HG02981 (cell line): ENCODE measurements around the gene DNER.
"Not testable (repeated sequence)": the region's sequence is repeated elsewhere in the genome, so short reads cannot be mapped to it uniquely, and the experiment has no call there.

Experiments
- ATAC-seq: cut with Tn5 transposase; IDR thresholded peaks from one replicate; pipeline ENCODE4 v1.9.1; 2021; ENCODE audit warnings: mild to moderate bottlenecking, moderate library complexity; ENCODE audit not compliant: unreplicated experiment

Gene DNER

DNA sequence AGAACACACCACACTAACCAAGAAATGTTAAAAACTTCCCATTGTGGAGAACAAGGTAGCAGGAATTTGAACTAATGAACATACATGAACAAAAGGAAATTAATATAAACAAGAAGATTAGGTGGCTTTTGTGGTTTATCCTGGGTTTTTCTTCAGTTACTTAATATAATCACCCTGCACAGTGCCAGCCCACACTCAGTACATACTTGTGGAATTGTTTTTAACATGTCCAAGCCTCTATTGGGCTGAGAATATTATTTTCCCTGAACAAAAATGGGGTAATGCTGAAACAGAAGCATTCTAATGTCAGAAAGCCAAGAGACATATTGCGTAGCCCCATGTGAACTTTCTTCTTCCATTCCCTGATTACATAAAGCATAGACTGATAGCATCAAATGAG is 202.8 kb downstream of the DNER start:
- no peak for ATAC-seq

GRCh38 chr2:229506699-229507098 is 207.7 kb downstream of the DNER start:
- not testable (repeated sequence) for ATAC-seq

DNA sequence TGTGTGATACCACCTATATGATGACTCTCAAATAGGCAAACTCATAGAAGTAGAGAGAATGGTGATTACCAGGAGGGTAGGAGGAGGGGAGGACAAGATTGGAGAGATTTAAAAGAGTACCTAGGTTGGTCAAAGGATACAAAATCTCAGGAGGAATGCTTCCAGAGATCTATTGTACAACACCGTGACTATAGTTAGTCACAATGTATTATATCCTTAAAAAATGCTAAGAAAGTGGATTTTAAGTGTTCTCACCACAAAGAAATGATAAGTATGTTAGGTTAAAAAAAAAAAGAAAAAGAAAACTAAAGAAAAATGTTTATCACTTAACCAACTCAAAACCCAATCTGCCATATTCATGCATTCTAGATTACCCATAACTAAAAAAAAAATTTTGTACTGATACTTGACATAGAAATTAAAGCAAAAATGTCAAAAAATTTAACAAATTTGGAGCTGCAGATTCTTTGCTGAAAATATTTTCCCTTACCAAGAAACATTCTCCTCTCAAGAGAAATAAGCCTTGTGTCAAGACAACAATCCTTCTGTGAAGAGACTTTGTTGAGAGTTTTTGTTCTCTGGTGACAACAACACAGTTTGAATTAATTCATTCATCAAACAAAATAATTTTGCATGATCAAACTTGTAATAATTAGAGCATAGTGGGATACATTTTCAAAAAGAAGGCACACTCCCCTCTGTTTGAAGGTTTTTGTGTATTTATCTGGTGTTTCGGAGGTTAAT is 213.1 kb downstream of the DNER start:
- no peak for ATAC-seq

GRCh38 chr2:229492034-229492433 is 222.3 kb downstream of the DNER start:
- no peak for ATAC-seq

- ATAC-seq = no peak
These were observed 224.2 kb downstream of the DNER start for GRCh38 chr2:229490167-229490566.

GRCh38 chr2:229489016-229489415 is 225.3 kb downstream of the DNER start:
- ATAC-seq = no peak

DNA sequence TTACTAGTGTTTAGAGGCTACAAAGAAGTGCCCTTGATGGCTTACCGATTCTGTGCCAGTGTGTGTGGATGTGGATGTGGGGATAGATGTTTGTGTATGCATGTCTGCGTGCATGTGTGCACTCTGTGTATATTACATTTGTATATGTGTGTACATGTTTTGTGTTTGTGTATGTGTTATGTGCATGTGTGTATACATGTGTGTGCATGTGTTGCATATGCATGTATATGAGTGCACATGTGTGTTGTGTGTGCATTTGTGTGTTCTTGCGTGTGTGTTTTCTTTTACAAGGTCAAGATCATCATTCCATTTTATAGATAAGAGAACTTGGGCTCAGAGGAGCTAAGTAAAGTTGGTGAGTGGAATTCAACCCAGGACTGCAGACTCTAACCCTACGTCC is 226.1 kb downstream of the DNER start:
- ATAC-seq = no peak

- no peak for ATAC-seq
These were observed 227.7 kb downstream of the DNER start for GRCh38 chr2:229486673-229487072.

- no peak for ATAC-seq
These were observed 228.5 kb downstream of the DNER start for GRCh38 chr2:229485857-229486256.

GRCh38 chr2:229477269-229477755 is 237.0 kb downstream of the DNER start:
- no peak for ATAC-seq

- no peak for ATAC-seq
These were observed 238.6 kb downstream of the DNER start for GRCh38 chr2:229475778-229476177.

DNA sequence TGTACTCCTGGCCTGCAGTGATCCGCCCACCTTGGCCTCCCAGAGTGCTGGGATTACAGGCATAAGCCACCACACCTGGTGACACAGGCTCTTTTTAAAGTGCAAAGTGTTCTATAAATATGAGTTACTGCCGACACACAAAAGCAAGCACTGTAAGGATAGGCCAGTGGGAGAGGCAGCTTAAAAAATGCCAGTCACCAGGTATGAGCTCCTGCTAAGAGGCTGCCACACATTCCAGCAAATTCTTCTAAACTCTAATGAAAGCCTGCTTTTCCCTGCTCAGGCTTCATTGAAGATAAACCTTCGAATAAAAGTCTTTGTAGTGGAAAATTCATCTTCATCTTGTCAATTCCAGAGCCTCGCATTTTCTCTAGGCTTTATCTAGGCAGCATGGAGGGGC is 240.2 kb downstream of the DNER start:
- ATAC-seq = no peak

GRCh38 chr2:229470781-229471180 is 243.6 kb downstream of the DNER start:
- no peak for ATAC-seq

GRCh38 chr2:229467783-229468182 is 246.6 kb downstream of the DNER start:
- ATAC-seq = no peak

GRCh38 chr2:229463841-229464346 is 250.5 kb downstream of the DNER start:
- ATAC-seq = no peak

GRCh38 chr2:229462112-229462511 is 252.2 kb downstream of the DNER start:
- no peak for ATAC-seq

GRCh38 chr2:229456091-229456490 is 258.3 kb downstream of the DNER start:
- no peak for ATAC-seq

- ATAC-seq = no peak
These were observed 259.3 kb downstream of the DNER start for GRCh38 chr2:229454934-229455631.

DNA sequence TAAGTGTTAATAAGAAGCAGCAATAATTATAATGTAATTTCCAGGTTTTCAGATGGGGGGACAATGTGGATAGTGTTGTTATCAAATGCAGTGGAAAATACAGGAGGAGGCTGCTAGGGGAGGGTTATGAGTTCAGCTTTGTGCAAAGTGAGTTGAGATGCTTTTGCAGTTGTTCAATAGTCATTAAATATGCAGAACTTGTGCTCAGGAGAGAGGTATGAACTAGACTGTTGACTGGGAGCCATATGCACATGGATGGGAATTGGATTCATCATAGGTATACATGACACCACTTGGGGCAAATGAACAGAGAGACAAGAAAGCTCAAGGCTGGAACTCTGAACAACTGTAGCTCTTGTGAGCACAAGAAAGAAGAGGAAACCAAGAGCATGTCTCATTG is 261.1 kb downstream of the DNER start:
- ATAC-seq = no peak

GRCh38 chr2:229451852-229452251 is 262.5 kb downstream of the DNER start:
- no peak for ATAC-seq

- ATAC-seq = no peak
These were observed 267.1 kb downstream of the DNER start for GRCh38 chr2:229447227-229447626.

DNA sequence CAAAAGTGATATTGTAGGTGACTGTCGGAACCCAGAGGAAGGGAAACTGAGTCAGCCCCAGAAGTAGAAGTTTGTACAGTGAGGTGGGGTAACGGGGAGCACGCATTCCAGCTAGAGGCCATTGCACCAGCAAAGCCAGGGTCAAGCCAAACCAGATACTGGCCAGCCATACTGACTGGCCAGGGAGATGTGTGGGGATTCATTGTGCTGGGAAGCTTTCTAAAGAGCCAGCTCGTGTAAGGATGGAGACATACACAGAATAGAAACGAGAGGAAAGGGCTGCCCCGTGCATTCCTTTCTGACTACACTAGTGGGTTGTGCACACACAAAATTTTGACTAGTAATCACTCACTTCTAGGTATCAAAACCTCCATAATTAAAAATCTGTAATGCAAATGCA is 268.0 kb downstream of the DNER start:
- no peak for ATAC-seq
